Cardiac fibroblast (primary cell): Measurements from ENCODE around the gene DNAJB2.
A peak's percentile ranks its signal among the peaks of the same experiment; 100 is the strongest.

ENCODE experiments used
- DNase-seq, 2 donors: peaks; one replicate each; pipeline versions ENCODE4 v3.0.0 to v3.0.0-alpha.2; 2010; ENCODE audit warnings: low read depth in 2 of 2
- H3K4me3 ChIP-seq, 2 donors: replicated peaks in 1 of 2; 1 replicate in 1 of 2; 2 replicates in 1 of 2; pipeline ENCODE4 v1.5.1; 2011; ENCODE audit warnings: low read depth in 2 of 2, low read length in 2 of 2, mild to moderate bottlenecking in 2 of 2, moderate library complexity in 1 of 2
- CTCF ChIP-seq: IDR thresholded peaks from one replicate; pipeline ENCODE4 v1.5.1; 2011; ENCODE audit warnings: low read depth, mild to moderate bottlenecking, low read length, inconsistent platforms

Gene DNAJB2

GRCh38 chr2:219314804-219315468 is 35.8 kb downstream of the DNAJB2 start:
- DNase-seq = peak in 1 of 2 donors; percentile 25
- no peak overlapping the region for H3K4me3 ChIP-seq
- TF ChIP-seq CTCF = no peak

- no peak overlapping the region for H3K4me3 ChIP-seq
- no peak for DNase-seq
- TF ChIP-seq CTCF = no peak
Observed at GRCh38 chr2:219323434-219323833, 44.3 kb downstream of the DNAJB2 start.

DNA sequence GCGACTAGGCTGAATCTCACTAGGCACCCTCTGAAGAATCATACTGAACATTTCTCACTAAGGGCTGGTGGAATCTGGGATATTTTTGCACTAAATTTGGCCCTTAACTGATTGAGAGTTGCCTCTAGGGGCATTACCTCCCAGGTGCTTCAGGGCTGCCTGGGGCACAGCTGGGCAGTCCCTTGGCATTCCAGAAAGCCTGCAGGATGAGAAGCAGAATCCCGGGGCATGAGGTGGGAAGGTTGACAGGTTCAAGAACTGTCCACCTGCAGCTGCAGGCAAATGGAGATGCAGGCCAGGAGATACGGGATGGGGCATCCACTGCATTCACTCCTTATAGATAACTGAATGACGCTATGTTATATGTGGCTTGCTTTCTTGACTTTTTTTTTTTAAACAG is 46.0 kb downstream of the DNAJB2 start:
- TF ChIP-seq CTCF = no peak
- no peak overlapping the region for H3K4me3 ChIP-seq
- DNase-seq = no peak

DNA sequence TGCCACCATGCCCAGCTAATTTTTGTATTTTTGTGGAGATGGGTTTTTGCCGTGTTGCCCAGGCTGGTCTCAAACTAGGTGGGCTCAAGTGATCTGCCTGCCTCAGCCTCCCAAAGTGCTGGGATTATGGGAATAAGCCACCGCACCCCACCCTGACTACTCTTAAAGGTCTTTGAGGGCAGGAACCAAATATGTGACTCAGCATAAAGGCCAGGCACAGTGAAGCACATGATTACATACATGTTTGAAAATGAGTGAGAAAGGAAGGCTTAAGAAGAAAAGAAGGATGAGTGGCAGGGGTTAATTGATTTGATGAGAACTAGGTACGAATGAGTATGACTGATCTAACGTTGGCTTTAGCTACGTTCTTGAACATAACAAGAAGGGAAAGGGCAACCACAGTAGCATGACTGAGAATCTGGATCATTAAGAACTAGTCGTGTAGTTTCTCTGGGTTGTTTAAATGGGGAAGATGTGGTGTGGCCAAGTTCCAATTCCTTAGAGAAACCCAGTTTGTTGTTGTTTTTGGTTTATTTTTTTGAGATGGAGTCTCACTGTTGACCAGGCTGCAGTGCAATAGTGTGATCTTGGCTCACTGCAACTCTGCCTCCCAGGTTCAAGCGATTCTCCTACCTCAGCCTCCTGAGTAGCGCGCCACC is 46.6 kb downstream of the DNAJB2 start:
- no peak overlapping the region for H3K4me3 ChIP-seq
- no peak for TF ChIP-seq CTCF
- DNase-seq = no peak

GRCh38 chr2:219327719-219328118 is 48.6 kb downstream of the DNAJB2 start:
- no peak overlapping the region for H3K4me3 ChIP-seq
- TF ChIP-seq CTCF = no peak
- no peak for DNase-seq

GRCh38 chr2:219331560-219332213 is 52.5 kb downstream of the DNAJB2 start:
- DNase-seq = peak; percentile 26 to 41
- TF ChIP-seq CTCF = no peak
- H3K4me3 ChIP-seq = no peak overlapping the region
